GM19468 (cell line): ENCODE results near the gene P3H2.
A peak's percentile ranks its signal among the peaks of the same experiment; 100 is the strongest.
"Not testable (repeated sequence)": the region's sequence is repeated elsewhere in the genome, so short reads cannot be mapped to it uniquely, and the experiment has no call there.

Experiments used
- ATAC-seq: cut with Tn5 transposase; IDR thresholded peaks from one replicate; pipeline ENCODE4 v1.9.1; 2021; ENCODE audit warnings: mild to moderate bottlenecking, moderate library complexity, moderate number of reproducible peaks; ENCODE audit not compliant: unreplicated experiment; ENCODE audit errors: extremely low read depth

P3H2 gene

DNA sequence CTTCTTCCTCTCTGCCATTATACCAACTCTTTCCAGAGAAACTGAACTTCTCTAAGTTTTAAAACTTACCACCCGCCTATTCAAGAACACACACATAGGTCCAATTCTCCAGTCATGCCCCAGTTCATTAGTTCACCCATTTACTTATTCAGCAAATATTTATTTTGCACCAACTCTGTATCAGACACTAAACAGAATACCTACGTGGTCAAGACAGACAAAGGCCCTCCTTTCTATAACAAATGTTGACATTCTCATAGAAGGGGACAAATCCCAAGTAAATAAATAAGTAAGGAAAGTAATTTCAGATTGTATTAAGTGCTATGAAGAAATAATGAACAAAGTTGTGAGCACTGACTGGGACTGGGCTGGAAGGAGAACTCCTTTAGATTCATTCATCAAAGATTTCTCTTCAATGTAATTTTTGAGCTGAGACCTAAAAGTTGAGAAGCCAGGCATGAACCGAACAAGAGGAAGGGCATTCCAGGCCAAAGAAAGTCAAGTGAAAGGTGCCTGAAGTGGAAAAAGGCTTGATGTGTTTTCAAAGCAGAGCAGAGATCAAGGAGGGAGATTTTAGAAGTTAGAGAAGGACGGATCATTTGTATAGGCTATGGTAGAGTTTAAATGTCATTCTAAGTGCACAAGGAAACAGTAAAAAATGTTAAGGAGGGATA, 120.4 kb downstream of the P3H2 start:
- no peak for ATAC-seq

DNA sequence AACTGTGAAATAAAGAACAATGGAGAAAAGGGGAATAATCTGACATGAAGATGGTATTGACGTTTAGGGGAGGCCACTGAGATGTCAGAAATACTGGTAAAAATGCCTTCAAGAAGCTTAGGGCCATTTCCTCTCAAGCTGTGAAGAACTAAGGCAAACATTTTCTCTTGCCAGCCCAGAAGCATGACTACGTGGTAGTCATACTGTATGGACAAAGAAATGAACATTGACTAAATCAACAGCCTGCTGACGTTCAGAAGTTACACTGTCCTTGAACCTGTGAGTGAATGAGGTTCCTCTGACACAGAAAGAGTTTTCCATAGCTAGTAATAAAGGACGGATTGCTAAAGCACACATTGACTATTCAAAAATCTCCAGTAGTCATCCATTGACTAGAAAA, 121.0 kb downstream of the P3H2 start:
- ATAC-seq = no peak

DNA sequence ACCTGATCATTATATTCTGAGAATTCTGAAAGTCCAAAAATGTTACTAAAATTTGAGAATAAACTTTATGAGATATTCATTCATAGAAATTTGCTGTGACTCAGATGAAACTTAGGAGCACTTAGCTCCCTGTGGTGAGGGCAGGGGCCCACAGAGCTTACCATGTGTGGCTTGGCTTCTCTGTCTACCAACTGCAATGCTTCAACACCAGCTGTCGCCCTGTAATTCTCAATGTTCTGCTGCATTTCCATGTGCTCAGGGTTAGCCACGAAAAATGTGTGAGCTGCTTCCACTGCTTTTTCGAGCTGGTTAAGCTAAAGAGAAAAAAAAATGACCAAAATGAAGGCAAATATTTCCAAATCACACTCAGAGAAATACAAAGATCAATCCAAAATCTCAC, 125.6 kb downstream of the P3H2 start:
- ATAC-seq = no peak

DNA sequence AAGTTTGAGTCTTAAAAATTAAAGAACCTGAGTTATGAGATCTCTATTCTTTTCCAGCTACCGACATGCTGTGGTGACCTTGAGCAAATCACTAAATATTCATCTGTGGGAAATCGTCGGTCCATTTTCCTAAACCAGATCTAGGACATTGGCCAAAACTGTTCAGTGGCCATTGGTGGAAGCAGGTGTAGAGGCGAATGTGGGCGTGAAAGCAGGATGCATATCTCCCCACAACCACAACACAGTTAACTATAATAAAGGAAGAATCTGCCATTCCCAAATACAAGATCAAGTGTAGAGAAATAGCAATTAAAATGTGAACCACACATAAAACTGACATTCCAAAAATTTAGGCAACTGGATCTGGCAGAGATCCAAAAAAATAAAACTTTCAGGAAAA, 129.9 kb downstream of the P3H2 start:
- no peak for ATAC-seq

DNA sequence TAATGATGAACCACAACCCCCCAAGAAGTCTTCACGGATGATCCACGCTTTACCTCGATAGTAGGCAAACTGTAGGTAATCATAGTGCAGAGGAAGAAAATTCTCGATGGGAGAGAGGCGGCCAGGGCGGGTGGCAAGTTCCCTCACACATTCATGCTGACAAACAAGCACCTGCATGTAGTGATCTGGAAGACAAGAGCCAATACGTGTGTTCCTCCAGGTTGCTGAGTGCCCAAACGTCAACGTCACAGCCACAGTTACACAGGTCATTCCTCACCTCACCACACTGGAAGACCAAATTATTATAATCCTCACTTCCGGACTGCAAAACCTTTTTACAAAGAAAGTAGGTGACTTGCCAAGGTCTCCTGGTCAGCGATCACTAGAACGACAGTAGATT, 131.8 kb downstream of the P3H2 start:
- ATAC-seq = no peak

DNA sequence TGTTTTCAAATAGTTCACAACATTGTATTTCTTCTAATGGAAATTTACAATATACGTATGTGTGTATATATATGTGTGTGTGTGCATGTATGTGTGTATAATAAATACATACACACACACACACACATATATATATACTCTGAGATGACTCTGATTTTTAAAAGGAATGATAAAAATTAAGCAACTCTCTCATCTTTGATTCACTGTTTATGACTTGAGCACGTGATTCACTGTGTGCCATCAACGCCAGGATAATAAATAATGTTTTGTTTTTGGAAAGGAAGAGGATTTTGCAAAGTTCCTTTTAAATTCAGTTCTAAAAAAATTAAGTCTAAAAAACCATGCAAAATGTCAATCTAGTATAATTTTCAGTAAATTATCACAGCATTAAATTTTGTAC, 132.4 kb downstream of the P3H2 start:
- ATAC-seq = no peak

DNA sequence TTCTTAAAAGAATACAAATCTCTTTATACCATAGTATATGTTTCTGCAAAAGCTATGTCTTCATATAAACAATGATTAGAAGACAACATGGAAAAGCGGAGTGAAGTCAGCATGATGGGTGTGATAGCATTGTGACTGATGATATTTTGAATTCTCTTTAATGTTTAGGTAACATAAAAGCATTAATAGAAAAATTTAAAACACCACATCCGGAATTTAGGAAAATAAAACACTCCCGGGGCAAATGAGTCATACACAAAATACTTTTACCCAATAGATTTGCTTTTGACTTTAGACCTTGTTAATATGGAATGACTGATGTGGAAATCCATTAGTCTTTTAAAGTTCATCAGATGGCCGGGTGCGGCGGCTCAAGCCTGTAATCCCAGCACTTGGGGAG, 134.7 kb downstream of the P3H2 start:
- ATAC-seq = no peak

DNA sequence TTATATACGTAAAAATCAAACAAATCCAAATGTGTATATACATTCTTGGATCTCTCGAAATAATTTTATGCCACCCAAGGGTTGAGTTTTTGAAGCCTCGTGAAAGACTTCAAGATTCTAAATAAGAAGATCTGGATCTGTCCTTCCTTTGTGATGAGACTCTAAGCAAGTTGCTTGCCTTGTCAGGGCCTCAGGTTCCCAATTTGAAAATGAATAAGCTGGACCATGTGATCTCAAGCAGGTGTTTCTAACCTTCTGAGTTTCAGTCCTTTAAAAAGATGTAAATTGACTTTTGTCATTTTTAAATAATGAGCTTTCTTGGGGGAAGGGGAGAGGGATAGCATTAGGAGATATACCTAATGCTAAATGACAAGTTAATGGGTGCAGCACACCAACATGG, 137.1 kb downstream of the P3H2 start:
- ATAC-seq = no peak

DNA sequence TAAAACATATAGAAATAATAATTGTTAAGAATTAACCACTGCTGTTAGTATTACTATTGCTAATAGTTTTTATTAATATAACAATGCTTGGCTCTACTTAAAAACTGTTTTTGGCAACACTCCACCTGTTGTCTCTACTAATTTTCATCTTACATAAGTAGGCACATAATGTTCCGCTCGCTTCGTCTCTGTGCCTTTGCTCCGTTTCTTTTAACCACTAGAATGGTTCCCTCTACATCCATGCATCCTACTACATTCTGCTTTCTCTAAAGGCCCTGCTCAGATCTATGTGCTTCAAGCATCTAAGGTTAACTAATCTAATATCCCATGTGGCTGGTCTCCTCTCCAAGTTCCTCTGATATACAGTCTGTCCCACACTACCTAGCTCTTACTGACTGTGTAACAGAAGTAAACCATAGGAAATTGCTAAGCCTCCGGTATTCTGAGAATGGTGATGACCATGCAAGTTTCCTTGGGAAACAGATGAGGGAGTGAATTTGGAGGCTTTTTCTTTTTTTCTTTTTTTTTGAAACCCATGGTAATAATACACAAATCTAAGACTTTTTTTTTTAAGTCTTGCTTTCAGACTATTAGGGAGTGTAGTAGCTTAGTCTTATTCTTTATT, 138.3 kb downstream of the P3H2 start:
- no peak for ATAC-seq

DNA sequence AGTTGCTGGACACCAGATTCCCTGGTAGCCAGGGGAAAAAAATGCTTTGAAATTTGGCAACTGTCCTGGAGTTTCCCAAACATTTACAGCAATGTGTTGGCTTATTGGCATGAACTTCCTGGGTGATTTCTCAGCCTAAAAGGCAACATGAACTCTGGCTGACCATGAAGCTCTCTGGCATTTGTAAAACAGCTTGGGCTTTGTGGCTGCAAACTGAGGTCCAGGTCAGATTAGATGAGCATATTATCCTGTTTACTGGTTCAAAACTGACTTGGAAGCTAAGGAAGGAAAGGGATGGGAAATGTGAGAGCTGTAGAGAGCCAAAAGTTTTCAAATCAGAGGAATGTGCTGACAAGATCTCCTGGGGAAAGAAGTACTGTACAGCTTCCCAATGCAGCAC, 139.0 kb downstream of the P3H2 start:
- ATAC-seq = no peak

DNA sequence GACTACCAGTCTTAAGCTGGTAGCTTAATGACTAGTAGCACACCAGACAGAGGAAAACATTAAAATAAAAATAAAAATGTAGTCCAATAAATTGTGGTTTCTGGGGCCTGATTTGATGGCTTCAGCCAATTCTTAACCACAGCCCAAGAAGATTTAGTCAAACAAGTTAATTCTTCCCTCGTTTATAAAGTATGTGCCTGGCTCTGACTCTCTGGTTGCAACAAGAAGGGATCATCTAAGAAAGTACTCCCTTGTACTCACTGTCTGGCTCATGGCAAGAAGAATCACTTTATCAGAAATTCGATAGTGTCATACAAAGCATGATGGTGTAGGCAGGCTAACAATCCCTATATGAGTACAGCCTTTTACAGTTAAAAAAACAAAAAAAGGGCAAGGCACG, 141.9 kb downstream of the P3H2 start:
- ATAC-seq = no peak

DNA sequence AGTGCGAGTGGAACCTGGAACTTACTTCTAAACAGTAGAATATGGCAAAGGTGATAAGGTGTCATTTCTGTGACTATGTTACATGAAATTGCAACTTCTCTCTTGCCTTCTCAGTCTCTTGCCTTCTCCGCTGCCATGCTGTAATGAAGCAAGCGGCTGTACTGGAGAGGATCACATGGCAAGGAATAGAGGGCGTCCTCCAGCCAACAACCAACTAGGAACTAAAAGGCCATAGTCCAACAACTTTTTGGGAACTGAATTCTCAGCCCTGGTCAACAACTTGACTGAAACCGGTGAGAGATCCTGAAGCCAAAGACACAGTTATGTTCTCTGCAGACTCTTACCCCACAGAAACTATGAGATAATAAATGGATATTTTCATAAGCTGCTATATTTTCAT, 143.5 kb downstream of the P3H2 start:
- no peak for ATAC-seq

DNA sequence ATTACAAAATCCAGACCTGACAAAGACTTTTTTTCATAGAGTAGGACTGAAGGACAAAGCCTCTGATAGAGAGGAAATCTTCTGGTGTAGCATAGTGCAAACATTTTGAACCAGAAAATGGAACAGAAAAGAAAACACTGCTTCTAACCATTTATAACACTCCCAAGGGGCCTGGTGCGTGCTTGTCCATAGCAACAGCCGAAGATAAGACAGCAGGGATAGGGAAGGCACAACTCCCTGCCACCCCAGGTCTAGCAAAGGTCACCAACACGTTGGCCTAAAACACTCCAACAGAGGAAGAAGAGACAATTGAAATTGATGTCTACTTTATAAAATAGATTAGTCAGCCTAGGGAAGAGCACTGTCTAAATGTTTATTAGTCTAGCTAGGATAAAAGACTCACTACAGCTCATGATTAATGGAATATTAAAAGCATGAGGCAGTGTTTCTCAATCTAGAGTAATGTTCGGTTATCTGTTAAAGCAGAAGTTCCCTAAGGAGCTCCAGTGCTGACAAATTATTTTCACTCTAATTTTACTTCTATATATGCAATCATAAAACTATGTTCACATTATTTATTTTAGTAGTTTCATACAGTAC, 145.2 kb downstream of the P3H2 start:
- no peak for ATAC-seq

DNA sequence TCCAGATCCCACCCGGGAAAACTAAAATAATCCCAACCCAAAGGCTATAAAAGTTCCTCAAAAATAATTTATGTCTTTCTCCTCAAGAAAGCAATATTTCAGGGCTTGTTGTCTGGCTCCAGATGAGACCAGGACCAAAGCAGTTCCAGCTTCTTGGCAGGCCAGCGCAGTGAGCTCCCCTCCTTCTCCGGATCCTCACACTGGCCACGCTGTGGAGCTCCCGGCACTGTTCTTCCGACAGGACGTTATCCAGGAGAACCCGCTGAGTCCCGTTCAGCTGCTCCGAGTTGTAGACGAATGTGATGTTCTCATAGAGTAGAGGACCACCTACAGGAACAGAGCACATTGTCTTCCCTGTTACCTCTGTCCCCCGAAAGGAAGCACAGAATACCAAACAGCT, 146.3 kb downstream of the P3H2 start:
- no peak for ATAC-seq

DNA sequence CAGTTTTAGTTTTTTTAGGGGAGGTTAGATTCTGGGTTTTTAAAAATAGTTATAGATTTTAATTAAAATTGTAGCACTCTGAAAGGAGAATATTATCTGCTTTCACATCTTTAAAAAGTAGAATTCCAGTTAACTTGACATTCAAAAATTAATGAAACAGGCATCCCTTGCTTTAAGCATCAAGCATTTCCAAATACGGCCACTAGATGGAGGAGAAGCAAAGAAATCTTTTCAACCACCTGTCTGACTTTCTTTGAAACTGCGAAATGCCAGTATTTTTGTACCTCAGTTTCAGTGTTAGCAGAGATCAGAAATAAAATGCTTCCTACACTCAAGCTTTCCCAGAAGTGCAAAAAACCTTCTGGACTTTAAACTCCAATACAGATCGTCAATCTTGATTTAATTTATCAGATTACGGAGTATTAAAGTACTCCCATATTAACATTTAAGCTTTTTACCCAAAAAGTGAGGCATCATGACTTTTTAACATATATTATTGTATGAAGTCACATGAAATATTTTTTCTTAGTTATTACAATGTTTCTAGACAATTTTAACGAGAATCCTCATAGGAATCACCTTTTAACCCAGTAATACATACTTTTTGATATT, 153.3 kb downstream of the P3H2 start:
- ATAC-seq = no peak

DNA sequence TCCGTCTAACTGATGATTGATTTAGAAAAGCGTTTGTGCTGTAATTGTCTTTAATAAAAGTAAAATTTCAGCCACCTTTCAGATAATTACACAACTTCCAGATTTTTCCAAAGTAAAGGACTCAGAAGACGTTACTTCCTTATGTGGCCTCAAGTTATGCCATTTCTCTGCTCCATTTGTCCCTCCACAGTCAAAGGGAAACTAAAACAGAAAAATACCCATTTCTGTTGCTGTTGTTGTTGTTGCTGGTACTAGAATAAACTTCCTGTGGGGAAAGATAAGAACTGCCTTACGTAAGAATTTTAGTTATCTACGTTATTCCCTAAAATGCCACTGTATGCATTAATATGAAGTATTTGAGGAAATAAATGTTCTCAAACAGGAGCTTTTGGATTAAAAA, 153.9 kb downstream of the P3H2 start:
- ATAC-seq = no peak

DNA sequence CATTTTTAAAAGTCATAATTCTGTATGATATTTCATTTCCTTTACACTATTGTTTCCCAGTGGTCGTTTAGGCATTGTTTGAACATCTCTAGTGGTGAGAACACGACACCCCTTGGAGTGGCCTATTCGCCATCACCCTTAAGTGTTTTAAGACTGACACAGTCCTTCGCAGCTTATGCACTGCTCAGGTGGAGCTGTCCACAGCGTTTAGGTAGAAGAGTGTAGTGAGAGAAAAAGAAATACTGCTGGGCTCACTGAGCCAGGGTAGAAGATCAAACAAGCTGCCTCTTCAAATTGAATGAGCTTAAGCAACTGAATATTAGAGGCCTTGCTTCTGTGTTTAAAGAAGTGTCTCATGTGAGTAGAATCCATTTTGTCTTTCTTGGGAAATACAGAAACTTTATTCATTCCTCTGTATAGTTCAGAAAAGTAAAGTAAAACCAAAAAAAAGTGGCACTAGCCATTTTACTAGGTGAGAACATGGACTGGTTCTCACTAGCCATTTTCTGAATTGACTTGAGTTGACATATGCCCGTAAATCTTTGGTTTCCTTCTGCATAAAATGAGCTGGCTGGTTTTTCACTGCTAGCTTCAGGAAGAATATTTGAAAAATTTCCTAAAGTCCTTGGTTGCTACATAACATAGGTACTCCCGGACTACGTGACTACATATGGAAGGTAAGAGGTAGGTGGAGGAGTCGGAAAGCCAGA, 155.9 kb downstream of the P3H2 start:
- ATAC-seq = no peak

DNA sequence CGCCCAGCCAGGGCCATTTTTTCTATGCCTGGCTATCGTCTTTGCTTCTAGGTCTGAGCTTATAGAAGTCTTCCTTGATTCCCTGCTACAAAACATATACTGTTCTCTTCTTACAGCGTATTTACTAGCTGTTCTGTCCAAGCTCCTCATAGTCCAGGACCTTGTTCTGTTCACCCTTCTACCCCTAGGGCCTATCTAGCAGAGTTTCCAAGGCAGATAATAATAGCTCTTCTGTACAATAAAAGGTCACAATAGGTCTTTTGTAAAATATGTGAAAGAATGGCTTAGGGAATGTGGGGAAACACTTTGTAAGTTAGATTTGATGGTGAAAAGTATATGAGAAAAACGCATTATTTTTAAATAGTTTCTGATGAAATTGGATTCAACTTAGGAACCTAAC, 158.2 kb downstream of the P3H2 start:
- ATAC-seq = no peak

DNA sequence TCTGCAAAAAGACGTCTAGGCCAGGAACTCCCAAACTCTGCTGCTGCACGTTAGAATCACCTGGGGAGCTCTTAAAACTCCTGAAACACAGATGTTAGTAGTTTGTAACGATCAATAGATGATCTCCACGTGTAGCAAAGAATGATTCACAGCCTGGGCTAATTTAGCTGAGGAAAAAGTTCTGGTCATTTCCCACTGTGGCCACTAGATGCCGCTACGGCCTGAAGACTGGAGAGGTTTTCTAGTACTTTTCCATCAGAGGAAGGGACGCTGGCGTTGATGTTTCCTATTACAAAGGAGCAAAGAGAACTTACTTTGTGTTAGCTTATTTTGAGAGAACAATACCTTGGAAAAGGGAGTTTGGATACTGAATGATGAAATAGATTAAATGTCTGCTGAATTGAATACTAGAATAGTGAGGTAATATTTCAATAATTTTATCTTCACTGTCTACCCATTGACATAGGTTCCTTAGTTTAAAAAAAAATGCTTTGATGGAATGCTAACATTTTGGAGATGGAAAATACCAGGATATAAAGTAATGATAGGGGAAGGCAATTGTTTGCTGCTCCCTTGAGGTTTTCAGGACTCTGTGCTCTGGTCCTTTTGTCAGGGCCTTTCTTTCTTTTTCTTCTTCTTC, 159.1 kb downstream of the P3H2 start:
- ATAC-seq = peak; percentile 72

DNA sequence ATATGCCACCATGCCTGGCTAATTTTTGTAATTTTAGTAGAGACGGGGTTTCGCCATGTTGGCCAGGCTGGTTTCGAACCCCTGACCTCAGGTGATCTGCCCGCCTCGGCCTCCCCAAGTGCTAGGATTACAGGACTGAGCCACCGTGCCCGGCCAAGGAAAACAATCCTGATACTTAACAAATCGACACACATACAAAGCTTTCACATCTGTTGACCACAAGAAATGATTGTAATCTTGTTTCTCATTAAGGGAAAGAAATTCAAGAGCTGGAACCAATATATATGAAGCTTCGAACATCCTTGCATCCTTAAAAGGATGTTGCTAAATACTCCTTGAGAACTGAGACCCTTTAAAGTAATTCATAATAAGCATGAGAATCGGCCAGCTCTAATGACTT, 159.6 kb downstream of the P3H2 start:
- not testable (repeated sequence) for ATAC-seq
